ENCODE measurements around the gene NPTXR. TPM values are rescaled to one million over a fixed set of nuclear protein-coding genes. Genes with fewer than 3 reads are reported as not detected.

The NPTXR gene
- total RNA-seq, 1 donor: 0.86 TPM

DNA sequence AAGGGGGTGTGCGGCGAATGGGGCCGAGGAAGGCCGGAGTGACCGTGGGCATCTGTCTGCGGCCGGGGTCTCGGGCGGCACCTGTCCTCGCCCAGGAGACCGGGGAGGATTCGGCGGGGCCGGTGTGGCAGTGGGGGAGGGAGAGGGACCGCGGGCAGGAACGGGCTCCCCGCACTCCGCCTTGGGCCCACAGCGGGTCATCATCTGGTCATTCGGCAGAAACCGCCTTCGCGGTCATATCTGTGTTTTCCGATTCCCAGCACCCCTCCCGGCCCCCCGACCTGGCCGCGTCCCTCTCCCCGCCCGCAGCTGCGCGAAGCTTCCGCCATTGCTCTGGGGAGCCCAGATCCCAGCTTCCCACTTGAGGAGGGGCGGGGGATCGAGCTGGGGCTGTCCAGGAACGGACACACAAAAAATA lies 29.0 kb upstream of the NPTXR start:
- DNase-seq (ENCODE audit: low read depth): peak; percentile 48
- peak overlapping the region; percentile 81 for H3K4me3 ChIP-seq (ENCODE audit: low read depth, low read length)
- TF ChIP-seq, protein P1, sequence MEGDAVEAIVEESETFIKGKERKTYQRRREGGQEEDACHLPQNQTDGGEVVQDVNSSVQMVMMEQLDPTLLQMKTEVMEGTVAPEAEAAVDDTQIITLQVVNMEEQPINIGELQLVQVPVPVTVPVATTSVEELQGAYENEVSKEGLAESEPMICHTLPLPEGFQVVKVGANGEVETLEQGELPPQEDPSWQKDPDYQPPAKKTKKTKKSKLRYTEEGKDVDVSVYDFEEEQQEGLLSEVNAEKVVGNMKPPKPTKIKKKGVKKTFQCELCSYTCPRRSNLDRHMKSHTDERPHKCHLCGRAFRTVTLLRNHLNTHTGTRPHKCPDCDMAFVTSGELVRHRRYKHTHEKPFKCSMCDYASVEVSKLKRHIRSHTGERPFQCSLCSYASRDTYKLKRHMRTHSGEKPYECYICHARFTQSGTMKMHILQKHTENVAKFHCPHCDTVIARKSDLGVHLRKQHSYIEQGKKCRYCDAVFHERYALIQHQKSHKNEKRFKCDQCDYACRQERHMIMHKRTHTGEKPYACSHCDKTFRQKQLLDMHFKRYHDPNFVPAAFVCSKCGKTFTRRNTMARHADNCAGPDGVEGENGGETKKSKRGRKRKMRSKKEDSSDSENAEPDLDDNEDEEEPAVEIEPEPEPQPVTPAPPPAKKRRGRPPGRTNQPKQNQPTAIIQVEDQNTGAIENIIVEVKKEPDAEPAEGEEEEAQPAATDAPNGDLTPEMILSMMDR (IDR thresholded peaks at IDR 0.05; ENCODE audit: insufficient read depth, low read depth, low read length): no peak

DNA sequence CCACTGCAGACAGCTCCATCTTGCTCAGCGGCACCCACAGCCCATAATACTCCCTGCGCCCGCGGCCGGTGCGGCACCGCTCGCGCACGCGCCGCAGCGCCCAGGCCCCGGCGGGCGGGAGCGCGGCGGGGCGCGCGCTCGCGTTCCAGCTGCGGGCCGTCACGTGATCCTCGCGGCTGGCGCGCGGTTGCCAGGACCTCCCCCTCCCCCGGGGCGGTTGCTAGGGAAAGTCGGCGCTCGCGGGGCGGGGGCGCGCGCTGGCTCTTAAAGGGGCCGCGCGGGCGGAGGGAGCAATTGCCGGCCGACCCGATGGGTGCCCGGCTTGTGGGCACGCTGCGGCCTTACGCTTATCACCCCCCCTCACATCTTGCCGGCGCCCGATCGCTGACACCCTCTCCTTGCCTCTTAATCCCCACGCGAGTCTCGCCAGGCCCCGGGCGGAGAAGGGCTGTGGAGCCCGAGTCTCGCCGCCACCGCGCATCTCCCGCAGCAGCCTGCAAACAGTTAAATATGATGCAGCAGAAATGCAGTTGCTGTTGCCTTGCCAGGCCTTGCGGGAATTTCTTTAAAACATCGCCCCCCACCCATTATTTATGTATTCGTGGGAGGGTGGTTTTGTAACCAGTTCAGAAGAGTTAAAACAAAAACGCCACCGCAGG lies 28.5 kb upstream of the NPTXR start, which contains the start of gene CBX6:
TSS of gene CBX6 (minus strand) at position 45 of the 659 bp plus-strand sequence. CDS start at position 19, 26 bp downstream.
- TF ChIP-seq, protein P1 (IDR thresholded peaks at IDR 0.05; ENCODE audit: insufficient read depth, low read depth, low read length): no peak
- DNase-seq (ENCODE audit: low read depth): peak; percentile 93
- H3K4me3 ChIP-seq (ENCODE audit: low read depth, low read length): peak within 1 kb of the TSS; percentile 81

DNA sequence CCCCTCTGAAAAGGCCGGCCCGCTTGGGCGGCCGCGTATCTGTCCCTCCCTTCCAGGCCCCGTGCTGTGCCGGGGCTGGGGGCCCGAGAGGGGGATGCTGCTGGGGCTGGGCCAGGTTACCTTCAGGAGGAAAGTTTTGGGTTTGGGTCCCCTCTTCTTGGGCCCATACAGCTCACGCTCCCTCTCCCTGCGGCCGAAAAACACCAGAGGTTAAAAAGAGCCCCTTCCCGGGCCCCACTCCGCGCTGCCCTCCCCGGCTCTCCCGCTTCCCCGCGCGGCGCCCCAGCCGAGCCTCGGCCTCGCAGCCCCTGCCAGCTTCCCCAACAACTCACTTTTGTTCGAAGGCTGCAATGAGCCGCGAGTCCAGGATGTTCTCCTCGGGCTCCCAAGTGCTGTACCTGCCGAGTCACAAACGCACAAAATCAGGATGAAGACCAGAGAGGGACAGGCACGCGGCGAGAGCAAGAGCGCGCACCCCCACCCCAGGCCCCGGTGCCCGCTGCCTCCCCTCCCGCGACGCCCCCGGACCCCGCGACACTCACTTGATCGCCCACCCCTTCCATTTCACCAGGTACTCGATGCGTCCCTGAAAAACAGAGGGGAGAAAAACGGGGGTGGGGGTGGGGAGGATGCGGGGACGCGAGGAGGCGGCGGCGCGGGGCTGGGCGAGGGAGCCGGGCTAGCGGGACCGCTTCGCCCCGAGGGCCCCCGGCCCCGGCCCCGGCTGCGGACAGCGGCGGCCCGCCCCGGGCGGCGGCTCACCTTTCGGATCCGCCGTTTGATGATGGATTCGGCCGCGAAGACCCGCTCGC lies 27.7 kb upstream of the NPTXR start:
- DNase-seq (ENCODE audit: low read depth): peak; percentile 20
- peak overlapping the region; percentile 81 for H3K4me3 ChIP-seq (ENCODE audit: low read depth, low read length)
- TF ChIP-seq, protein P1 (IDR thresholded peaks at IDR 0.05; ENCODE audit: insufficient read depth, low read depth, low read length): no peak

DNA sequence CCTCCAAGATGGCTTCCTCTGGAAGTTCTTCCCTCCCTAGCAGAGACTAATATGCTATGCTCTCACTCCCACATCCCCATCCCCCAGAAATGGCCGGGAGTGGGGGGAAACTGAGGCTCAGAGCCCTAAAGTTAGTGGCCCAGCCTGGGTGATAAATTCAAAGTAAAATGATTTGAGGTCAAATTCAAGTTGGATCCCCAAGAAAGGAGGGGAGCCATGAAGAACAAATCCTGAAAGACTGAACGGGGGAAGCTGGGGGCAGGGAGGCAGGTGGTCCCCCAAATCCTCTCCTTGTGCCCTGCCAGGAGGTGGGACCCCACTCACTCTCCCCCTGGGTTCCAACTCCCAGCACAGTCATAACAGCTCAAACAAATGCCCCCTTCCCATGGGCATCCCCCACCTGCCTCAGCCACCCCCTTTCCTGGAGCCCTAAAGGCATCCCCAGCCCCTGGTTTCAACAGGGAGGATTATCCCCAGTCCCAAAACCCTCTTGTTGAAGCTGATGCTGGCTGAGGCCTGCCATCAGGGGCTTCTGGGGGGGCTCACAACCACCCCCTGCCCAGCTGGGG lies 27.0 kb upstream of the NPTXR start:
- peak overlapping the region; percentile 81 for H3K4me3 ChIP-seq (ENCODE audit: low read depth, low read length)
- TF ChIP-seq, protein P1 (IDR thresholded peaks at IDR 0.05; ENCODE audit: insufficient read depth, low read depth, low read length): no peak
- DNase-seq (ENCODE audit: low read depth): no peak

DNA sequence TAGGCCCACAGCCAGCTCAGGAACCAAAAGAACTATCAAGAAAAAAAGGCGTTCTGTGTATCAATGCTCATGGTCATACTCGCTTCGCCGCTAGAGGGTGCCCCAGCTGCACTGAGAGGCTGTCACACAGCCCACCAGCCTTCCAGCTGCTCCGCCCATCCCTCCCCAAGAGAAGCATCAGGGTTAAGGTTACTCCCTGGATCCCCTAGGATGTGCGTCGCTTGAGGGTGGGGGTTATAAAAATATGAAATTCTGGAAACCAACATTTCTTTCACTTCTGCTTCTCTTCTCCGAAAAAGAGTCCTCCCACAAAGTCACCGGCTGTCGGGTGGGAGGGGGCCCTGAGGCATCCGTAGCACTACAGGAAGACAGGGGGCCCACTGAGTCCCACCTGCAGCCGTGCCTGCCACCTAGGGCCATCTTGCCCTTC lies 26.5 kb upstream of the NPTXR start:
- TF ChIP-seq, protein P1 (IDR thresholded peaks at IDR 0.05; ENCODE audit: insufficient read depth, low read depth, low read length): peak; percentile 97
- peak overlapping the region; percentile 81 for H3K4me3 ChIP-seq (ENCODE audit: low read depth, low read length)
- peak; percentile 82 for DNase-seq (ENCODE audit: low read depth)

DNA sequence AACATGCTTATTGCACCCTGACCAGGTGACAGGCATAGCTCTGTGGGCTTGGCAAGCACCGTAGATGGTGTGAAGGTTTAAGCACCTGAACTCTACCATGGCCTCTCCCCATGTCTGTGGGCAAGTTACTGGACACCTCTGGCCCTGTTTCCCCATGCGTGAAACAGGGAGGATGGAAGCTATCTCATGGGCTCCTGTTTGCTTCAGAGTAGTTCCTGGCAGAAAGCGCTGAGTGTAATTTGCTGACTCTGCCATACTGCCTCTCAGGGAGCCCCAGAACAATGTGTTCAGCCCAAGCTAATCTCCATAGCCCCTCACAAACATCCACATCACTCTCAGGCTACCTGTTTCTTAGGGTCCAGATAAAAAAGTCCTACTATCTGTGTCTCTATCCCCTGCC lies 25.8 kb upstream of the NPTXR start:
- TF ChIP-seq, protein P1 (IDR thresholded peaks at IDR 0.05; ENCODE audit: insufficient read depth, low read depth, low read length): no peak
- H3K4me3 ChIP-seq (ENCODE audit: low read depth, low read length): no peak overlapping the region
- DNase-seq (ENCODE audit: low read depth): no peak
